Renal cortex interstitium (tissue), 11 donors: ENCODE results near the gene SRGAP3. TPM values are rescaled to one million over a fixed set of nuclear protein-coding genes. Genes with fewer than 3 reads are reported as not detected.
A peak's percentile ranks its signal among the peaks of the same experiment; 100 is the strongest.

Experiments
- DNase-seq, 11 donors: peaks; one replicate each; pipeline ENCODE4 v3.0.0-alpha.2; 2013; ENCODE audit warnings: low read depth in 9 of 11, low spot score in 4 of 11; ENCODE audit errors: extremely low read depth in 1 of 11
- polyA plus RNA-seq, 3 donors: library from polyadenylated mRNA; unstranded; fragments of 120-200 nt; gene quantifications; one replicate each; pipeline ENCODE4 v1.2.1, GENCODE V29; 2013; ENCODE audit not compliant: insufficient read length in 3 of 3

SRGAP3 gene
- polyA plus RNA-seq, 3 donors, result 15.0 to 28.4 (median 16.2) TPM

- no peak for DNase-seq
These were observed 257.2 kb downstream of the SRGAP3 start for GRCh38 chr3:8992199-8992598.

DNA sequence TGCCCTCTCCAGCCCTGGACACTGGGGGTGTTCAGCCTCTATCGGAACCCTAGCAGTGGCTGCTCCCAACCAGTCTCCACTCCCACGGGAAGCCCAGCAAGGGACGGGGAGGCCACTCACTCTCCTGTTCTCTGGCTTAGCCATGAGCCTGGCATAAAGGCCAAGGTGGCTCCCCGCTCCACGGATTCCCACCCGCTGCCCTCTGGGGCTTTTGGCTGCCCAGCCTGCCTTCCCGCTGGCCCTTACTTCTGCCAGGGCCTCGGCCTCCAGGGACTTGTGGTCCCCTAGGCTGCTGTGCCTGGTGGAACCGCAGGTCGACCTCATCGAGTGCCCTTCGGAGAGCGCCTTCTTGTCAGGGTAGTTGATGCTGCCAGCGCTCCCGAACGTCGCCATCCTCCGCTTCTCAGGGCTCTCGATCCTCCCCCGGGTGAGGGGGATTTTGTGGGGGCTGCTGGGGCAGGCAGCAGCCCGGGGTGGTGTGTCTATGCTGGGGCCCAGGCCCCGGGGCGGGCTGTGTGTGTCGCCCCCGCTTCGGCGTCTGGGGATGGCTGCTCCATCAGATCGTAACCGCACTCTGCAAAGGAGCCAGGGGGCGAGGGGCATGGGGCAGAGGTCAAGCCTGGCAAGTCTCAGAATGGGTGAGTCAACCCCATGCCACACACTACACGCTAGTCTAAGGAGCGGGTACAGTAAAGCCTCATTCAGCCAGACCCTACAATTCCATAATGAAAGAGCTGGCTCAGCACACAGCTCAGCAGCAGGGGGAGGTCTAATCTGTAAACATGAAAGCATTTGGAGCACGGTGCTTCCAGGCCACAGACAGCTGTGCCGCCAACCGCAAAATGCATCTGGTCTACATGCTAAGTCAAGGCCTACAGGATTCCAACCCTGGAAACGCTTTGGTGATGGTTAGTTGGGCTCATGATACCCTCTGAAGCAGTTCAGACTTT is 258.9 kb downstream of the SRGAP3 start:
- no peak for DNase-seq

DNA sequence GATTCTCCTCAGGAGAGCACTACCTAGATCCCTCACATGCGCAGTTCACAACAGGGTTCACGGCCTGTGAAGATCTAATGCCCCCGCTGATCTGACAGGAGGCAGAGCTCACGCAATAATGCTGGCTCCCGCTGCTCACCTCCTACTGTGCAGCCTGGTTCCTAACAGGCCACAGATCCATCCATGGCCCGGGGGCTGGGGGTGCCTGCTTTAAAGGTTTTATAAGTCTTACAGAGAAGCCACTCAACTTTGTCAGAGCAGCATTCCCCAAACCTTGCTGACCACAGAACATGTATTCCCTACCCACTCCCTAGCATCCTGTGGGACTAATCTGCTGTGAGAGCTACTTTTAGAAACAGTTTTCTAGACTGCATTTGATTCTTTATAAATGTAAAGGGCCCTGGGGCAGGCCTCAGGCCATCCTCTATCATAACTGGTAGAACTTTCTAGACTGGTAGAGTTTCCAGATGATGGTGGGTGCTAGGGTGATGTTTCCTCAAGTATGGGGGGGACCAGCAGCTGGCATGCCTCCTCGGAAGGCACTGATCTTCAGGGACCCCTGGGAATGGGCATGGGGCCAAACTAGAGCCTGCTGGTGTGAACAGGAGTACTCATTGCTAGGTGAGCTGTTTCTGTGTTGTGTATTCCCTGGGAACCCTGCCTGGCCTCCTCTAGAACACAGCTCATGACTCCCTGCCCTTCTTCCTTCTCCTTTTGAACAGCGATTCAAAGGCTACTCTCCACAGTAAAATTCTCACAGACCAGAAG is 260.5 kb downstream of the SRGAP3 start:
- no peak for DNase-seq

DNA sequence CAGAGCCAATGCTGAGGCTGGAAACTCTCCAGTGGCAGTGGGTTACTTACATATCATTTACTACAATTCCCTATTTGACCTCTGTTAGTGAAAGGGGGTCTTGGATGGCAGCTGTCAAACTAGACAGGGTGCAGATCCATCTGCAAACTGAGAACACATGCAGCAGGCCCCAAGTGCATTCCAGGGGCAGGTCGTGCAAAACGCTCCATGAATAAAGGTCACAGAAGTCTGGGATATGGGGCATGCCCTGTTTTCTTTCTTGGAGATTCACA is 261.1 kb downstream of the SRGAP3 start:
- no peak for DNase-seq

DNA sequence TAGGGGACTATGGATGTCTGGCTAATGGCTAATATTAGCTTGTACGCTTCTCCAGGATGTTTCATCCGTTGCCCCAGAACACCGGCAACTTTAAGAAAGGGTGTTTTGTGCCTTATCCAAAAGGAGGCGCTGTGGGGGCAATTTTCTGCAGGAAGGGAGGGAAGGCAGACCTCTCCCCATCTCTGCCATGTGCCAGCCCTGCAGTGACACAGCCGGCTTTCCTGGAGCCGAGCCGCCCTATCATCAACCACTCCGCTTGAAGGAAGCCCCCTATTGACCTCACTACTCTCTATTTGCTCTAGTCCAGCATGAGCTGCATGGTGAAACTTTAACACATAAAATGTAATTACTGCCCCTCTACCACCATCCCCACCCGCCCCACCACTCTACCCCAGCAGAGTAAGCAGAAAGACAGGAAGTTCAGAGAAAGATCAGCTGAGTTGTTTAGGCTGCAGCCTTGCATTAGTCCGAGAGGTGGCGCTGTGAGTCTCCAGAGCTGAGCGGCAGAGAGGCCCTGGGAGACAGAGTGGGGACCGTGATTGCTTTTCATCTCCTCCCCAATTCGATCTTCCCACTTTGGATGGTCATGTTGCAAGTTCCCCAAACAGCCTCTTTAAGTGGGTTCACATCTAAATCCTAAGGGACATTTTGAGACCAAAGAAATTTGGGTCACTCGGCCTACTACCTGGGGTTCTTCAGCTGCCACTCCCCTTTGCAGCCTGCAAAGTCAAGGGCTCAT is 261.6 kb downstream of the SRGAP3 start:
- peak in 9 of 11 donors; percentile 39 to 64 (median 58) for DNase-seq

DNA sequence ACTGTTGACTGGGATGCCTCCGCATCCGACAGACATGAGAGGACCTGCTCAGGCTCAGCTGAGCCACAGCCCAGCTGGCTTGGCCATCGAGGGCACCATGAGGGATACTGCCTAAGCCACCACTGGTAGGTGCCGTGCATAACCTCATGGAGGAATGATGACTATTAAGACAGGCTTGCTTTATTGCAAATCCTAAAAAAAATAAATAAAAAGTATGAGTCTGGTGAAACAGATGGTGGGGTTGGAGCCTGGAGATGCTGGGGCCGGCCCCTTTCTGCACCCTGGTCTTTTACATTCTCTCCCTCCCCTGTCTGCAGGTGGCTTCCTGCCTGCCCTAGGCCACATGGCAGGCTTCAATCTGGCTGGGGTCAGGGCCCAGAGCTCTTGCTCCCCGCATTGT is 262.2 kb downstream of the SRGAP3 start:
- DNase-seq, result no peak

GRCh38 chr3:8986741-8987140 is 262.7 kb downstream of the SRGAP3 start:
- DNase-seq, result no peak

GRCh38 chr3:8985876-8986275 is 263.6 kb downstream of the SRGAP3 start:
- DNase-seq, result no peak

- DNase-seq, result no peak
These were observed 264.0 kb downstream of the SRGAP3 start for GRCh38 chr3:8985411-8985831.

- DNase-seq, result no peak
These were observed 264.9 kb downstream of the SRGAP3 start for GRCh38 chr3:8984526-8984925.

GRCh38 chr3:8984081-8984480 is 265.4 kb downstream of the SRGAP3 start:
- no peak for DNase-seq

DNA sequence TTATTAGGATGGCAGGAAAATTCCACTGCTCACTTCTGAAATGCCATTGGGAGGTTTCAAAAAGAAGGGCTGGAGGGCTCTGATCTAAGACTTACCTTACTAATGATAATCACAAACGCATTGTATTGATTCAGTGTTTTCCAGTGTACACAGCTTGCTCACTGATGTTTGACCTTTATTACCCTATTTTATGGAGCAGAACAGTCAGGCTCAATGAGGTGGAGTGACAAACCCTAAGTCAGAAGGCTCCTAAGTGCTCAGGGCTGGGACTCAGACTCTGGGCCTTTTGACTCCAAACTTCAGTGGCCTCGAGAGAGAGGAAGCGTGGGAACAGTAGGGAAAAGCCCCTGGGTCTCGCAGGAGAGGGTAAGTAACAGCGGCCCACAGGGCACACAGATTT is 265.9 kb downstream of the SRGAP3 start:
- DNase-seq, result no peak

- no peak for DNase-seq
These were observed 266.4 kb downstream of the SRGAP3 start for GRCh38 chr3:8983026-8983425.

GRCh38 chr3:8982509-8982908 is 266.9 kb downstream of the SRGAP3 start:
- DNase-seq, result no peak

DNA sequence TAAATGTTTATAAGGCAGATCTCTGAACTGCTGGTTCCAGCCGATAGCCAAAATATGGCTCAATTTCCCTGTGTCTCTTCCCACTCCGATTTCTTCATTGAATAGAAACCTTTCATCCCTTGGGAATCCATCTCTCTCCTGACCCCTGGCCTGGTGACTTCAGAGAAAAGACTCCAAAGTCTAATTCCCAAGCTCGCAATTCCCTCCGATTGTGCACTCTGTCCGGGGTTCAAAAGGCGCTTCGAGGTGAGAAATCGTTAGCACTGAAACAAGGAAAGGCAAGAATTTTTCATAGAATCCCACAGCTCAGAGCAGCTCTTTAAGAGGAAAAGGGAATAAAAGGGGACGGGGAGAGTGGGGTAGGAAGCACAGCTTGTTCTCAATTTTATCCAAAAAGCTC is 267.7 kb downstream of the SRGAP3 start:
- DNase-seq, result no peak

DNA sequence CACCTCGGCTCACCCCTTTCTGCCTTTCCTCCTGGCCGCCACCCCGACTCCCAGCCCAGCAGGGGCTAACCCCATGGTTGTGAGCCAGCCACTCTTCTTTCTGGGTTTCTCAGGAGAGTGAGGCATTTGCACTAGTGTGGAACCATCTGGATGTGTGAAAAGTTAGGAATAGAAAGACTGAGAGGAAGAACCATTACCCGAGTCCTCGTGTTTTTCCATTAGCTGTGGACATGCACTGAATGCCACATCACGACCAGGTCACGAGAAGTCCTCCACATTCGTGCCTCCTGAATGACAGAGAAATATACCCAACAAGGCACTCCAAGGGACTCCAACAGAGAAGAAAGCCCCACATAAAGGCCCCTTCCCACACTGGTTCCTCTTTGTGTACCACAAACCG is 268.1 kb downstream of the SRGAP3 start:
- DNase-seq, result no peak

DNA sequence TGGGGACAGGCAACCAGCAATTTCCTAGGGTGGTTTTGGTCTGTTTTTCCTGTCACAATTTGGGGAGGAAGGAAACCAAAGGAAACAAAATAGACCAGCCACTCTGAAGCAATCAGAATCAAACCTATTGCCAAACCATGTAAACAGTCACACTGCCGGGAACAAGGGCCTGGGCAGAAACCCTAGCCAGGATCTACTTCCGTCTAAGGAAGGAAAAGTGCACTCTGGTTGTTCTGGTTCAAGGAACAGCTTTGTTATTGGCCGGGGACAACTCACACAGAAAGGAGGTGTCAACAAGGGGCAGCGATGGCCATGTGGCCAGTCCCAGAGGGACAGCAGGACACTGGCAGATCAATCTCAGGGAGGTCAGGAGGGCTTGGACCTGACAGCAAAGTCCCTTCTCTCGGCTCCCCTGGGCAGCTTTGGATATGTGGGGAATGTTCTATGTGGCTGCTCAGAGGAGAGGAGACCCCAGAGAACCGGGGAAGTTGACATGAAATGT is 268.6 kb downstream of the SRGAP3 start:
- DNase-seq, result no peak

DNA sequence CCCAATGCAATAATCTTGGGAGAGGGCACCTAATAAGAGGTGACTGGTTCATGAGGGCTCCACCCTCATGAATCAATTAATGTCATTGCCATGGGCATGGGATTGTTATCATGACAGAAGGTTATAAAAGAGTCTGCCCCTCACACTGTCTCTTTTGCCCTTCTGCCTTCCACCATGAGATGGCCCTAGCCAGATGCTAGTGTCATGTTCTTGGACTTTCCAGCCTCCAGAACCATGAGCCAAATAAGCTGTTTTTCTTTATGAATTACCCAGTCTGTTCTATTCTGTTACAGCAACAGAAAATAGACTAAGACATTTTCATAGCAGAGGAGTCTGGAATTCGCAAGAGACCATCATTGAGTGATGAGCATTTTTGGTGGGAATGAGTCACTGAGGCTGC is 270.2 kb downstream of the SRGAP3 start:
- no peak for DNase-seq

DNA sequence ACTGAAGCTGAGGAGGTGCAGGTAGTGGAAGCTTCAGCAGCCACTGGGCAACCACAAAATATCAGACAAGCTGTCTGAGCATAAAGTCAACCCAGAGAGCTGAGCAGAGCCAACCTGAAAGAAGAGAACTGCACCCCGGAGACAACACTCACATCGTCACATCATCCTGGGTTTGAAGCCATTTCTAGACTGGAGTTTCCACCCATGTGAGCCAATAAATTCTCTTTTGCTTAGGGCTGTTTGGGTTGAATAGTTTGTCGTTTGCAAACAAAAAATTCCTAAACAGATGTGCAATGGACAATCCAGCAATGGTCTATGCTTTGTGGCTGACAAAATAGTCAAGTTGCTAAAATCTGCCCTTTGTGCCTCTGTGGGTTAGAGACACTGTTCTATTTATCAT is 270.9 kb downstream of the SRGAP3 start:
- no peak for DNase-seq
